ENCODE results near the gene LIME1.

LIME1 gene

GRCh38 chr20:63750807-63751470 lies 14.5 kb downstream of the LIME1 start:
- Histone ChIP-seq H3K27ac (ENCODE audit: low read depth, low read length) (no peak overlapping the region), H3K36me3 (ENCODE audit: control insufficient read depth in 1 of 2, insufficient read depth in 2 of 2, low read length in 2 of 2) (no peaks in the 10 kb centered on the region), H3K9me3 (ENCODE audit: control insufficient read depth in 1 of 2, low read length in 2 of 2) (no peaks in the 10 kb centered on the region)

GRCh38 chr20:63751471-63752271 lies 15.2 kb downstream of the LIME1 start:
- Histone ChIP-seq H3K27ac (ENCODE audit: low read depth, low read length) (no peak overlapping the region), H3K4me1 (ENCODE audit: control insufficient read depth in 1 of 2, insufficient read depth in 2 of 2, low read length in 2 of 2) (no peaks in the 10 kb centered on the region), H3K9me3 (ENCODE audit: control insufficient read depth in 1 of 2, low read length in 2 of 2) (no peaks in the 10 kb centered on the region), H3K36me3 (ENCODE audit: control insufficient read depth in 1 of 2, insufficient read depth in 2 of 2, low read length in 2 of 2) (peaks cover 0 to under 1% of the 10 kb centered on the region in 2 donors), H3K4me3 (ENCODE audit: low read depth in 1 of 2, low read length in 2 of 2) (no peak overlapping the region), H3K27me3 (ENCODE audit: control insufficient read depth in 1 of 2, insufficient read depth in 2 of 2, low read length in 2 of 2) (no peaks in the 10 kb centered on the region), H3K9ac (ENCODE audit: low read depth in 1 of 2, low read length in 2 of 2) (no peak overlapping the region)

More at GRCh38 chr20:63750807-63751470, 14.5 kb downstream of the LIME1 start:
- no peak overlapping the region for H3K9ac ChIP-seq (ENCODE audit: low read depth in 1 of 2, low read length in 2 of 2)
- H3K4me3 ChIP-seq (ENCODE audit: low read depth in 1 of 2, low read length in 2 of 2): no peak overlapping the region
- no peaks in the 10 kb centered on the region for H3K27me3 ChIP-seq (ENCODE audit: control insufficient read depth in 1 of 2, insufficient read depth in 2 of 2, low read length in 2 of 2)
- no peaks in the 10 kb centered on the region for H3K4me1 ChIP-seq (ENCODE audit: control insufficient read depth in 1 of 2, insufficient read depth in 2 of 2, low read length in 2 of 2)

GRCh38 chr20:63752411-63753101 lies 16.1 kb downstream of the LIME1 start:
- Histone ChIP-seq H3K27me3 (ENCODE audit: control insufficient read depth in 1 of 2, insufficient read depth in 2 of 2, low read length in 2 of 2) (no peaks in the 10 kb centered on the region), H3K36me3 (ENCODE audit: control insufficient read depth in 1 of 2, insufficient read depth in 2 of 2, low read length in 2 of 2) (peaks cover 0 to 2% of the 10 kb centered on the region in 2 donors), H3K9ac (ENCODE audit: low read depth in 1 of 2, low read length in 2 of 2) (no peak overlapping the region), H3K9me3 (ENCODE audit: control insufficient read depth in 1 of 2, low read length in 2 of 2) (no peaks in the 10 kb centered on the region), H3K4me3 (ENCODE audit: low read depth in 1 of 2, low read length in 2 of 2) (no peak overlapping the region), H3K27ac (ENCODE audit: low read depth, low read length) (no peak overlapping the region), H3K4me1 (ENCODE audit: control insufficient read depth in 1 of 2, insufficient read depth in 2 of 2, low read length in 2 of 2) (no peaks in the 10 kb centered on the region)

- no peak overlapping the region for H3K27ac ChIP-seq (ENCODE audit: low read depth, low read length)
- H3K36me3 ChIP-seq (ENCODE audit: control insufficient read depth in 1 of 2, insufficient read depth in 2 of 2, low read length in 2 of 2): peaks cover 0 to 2% of the 10 kb centered on the region in 2 donors
- no peaks in the 10 kb centered on the region for H3K27me3 ChIP-seq (ENCODE audit: control insufficient read depth in 1 of 2, insufficient read depth in 2 of 2, low read length in 2 of 2)
- no peaks in the 10 kb centered on the region for H3K9me3 ChIP-seq (ENCODE audit: control insufficient read depth in 1 of 2, low read length in 2 of 2)
- H3K4me3 ChIP-seq (ENCODE audit: low read depth in 1 of 2, low read length in 2 of 2): no peak overlapping the region
- no peaks in the 10 kb centered on the region for H3K4me1 ChIP-seq (ENCODE audit: control insufficient read depth in 1 of 2, insufficient read depth in 2 of 2, low read length in 2 of 2)
- H3K9ac ChIP-seq (ENCODE audit: low read depth in 1 of 2, low read length in 2 of 2): no peak overlapping the region
Measured at GRCh38 chr20:63753381-63753780, 16.9 kb downstream of the LIME1 start.

- H3K27ac ChIP-seq (ENCODE audit: low read depth, low read length): no peak overlapping the region
- H3K4me3 ChIP-seq (ENCODE audit: low read depth in 1 of 2, low read length in 2 of 2): no peak overlapping the region
- H3K36me3 ChIP-seq (ENCODE audit: control insufficient read depth in 1 of 2, insufficient read depth in 2 of 2, low read length in 2 of 2): peaks cover 0 to 2% of the 10 kb centered on the region in 2 donors
- H3K4me1 ChIP-seq (ENCODE audit: control insufficient read depth in 1 of 2, insufficient read depth in 2 of 2, low read length in 2 of 2): no peaks in the 10 kb centered on the region
- H3K27me3 ChIP-seq (ENCODE audit: control insufficient read depth in 1 of 2, insufficient read depth in 2 of 2, low read length in 2 of 2): no peaks in the 10 kb centered on the region
- no peak overlapping the region for H3K9ac ChIP-seq (ENCODE audit: low read depth in 1 of 2, low read length in 2 of 2)
- no peaks in the 10 kb centered on the region for H3K9me3 ChIP-seq (ENCODE audit: control insufficient read depth in 1 of 2, low read length in 2 of 2)
Measured at GRCh38 chr20:63754008-63754407, 17.5 kb downstream of the LIME1 start.

GRCh38 chr20:63755933-63756647 lies 19.6 kb downstream of the LIME1 start:
- Histone ChIP-seq H3K9ac (ENCODE audit: low read depth in 1 of 2, low read length in 2 of 2) (no peak overlapping the region), H3K4me1 (ENCODE audit: control insufficient read depth in 1 of 2, insufficient read depth in 2 of 2, low read length in 2 of 2) (no peaks in the 10 kb centered on the region), H3K27me3 (ENCODE audit: control insufficient read depth in 1 of 2, insufficient read depth in 2 of 2, low read length in 2 of 2) (no peaks in the 10 kb centered on the region), H3K36me3 (ENCODE audit: control insufficient read depth in 1 of 2, insufficient read depth in 2 of 2, low read length in 2 of 2) (peaks cover 0 to 2% of the 10 kb centered on the region in 2 donors), H3K9me3 (ENCODE audit: control insufficient read depth in 1 of 2, low read length in 2 of 2) (no peaks in the 10 kb centered on the region), H3K4me3 (ENCODE audit: low read depth in 1 of 2, low read length in 2 of 2) (no peak overlapping the region), H3K27ac (ENCODE audit: low read depth, low read length) (no peak overlapping the region)

- Histone ChIP-seq H3K4me1 (ENCODE audit: control insufficient read depth in 1 of 2, insufficient read depth in 2 of 2, low read length in 2 of 2) (no peaks in the 10 kb centered on the region), H3K27ac (ENCODE audit: low read depth, low read length) (no peak overlapping the region), H3K4me3 (ENCODE audit: low read depth in 1 of 2, low read length in 2 of 2) (no peak overlapping the region), H3K9me3 (ENCODE audit: control insufficient read depth in 1 of 2, low read length in 2 of 2) (no peaks in the 10 kb centered on the region), H3K9ac (ENCODE audit: low read depth in 1 of 2, low read length in 2 of 2) (no peak overlapping the region), H3K27me3 (ENCODE audit: control insufficient read depth in 1 of 2, insufficient read depth in 2 of 2, low read length in 2 of 2) (no peaks in the 10 kb centered on the region), H3K36me3 (ENCODE audit: control insufficient read depth in 1 of 2, insufficient read depth in 2 of 2, low read length in 2 of 2) (peaks cover 0 to 2% of the 10 kb centered on the region in 2 donors)
Measured at GRCh38 chr20:63756648-63756991, 20.2 kb downstream of the LIME1 start.

- H3K4me3 ChIP-seq (ENCODE audit: low read depth in 1 of 2, low read length in 2 of 2): no peak overlapping the region
- no peaks in the 10 kb centered on the region for H3K9me3 ChIP-seq (ENCODE audit: control insufficient read depth in 1 of 2, low read length in 2 of 2)
- no peak overlapping the region for H3K9ac ChIP-seq (ENCODE audit: low read depth in 1 of 2, low read length in 2 of 2)
- H3K27me3 ChIP-seq (ENCODE audit: control insufficient read depth in 1 of 2, insufficient read depth in 2 of 2, low read length in 2 of 2): peaks cover 0 to 2% of the 10 kb centered on the region in 2 donors
- H3K36me3 ChIP-seq (ENCODE audit: control insufficient read depth in 1 of 2, insufficient read depth in 2 of 2, low read length in 2 of 2): peaks cover 0 to 2% of the 10 kb centered on the region in 2 donors
- no peak overlapping the region for H3K27ac ChIP-seq (ENCODE audit: low read depth, low read length)
- H3K4me1 ChIP-seq (ENCODE audit: control insufficient read depth in 1 of 2, insufficient read depth in 2 of 2, low read length in 2 of 2): no peaks in the 10 kb centered on the region
Measured at GRCh38 chr20:63758152-63758551, 21.7 kb downstream of the LIME1 start.

GRCh38 chr20:63759377-63759901 lies 23.0 kb downstream of the LIME1 start:
- H3K27me3 ChIP-seq (ENCODE audit: control insufficient read depth in 1 of 2, insufficient read depth in 2 of 2, low read length in 2 of 2): peaks cover 0 to 6% of the 10 kb centered on the region in 2 donors
- no peak overlapping the region for H3K4me3 ChIP-seq (ENCODE audit: low read depth in 1 of 2, low read length in 2 of 2)
- H3K36me3 ChIP-seq (ENCODE audit: control insufficient read depth in 1 of 2, insufficient read depth in 2 of 2, low read length in 2 of 2): peaks cover 0 to 2% of the 10 kb centered on the region in 2 donors
- H3K9me3 ChIP-seq (ENCODE audit: control insufficient read depth in 1 of 2, low read length in 2 of 2): no peaks in the 10 kb centered on the region
- no peak overlapping the region for H3K9ac ChIP-seq (ENCODE audit: low read depth in 1 of 2, low read length in 2 of 2)
- no peak overlapping the region for H3K27ac ChIP-seq (ENCODE audit: low read depth, low read length)
- no peaks in the 10 kb centered on the region for H3K4me1 ChIP-seq (ENCODE audit: control insufficient read depth in 1 of 2, insufficient read depth in 2 of 2, low read length in 2 of 2)
